NCI-H2029 treated with DMSO at 0.1 percent for 48 hours (cell line): ENCODE results near the gene CRLF2.
"Not testable (repeated sequence)": the region's sequence is repeated elsewhere in the genome, so short reads cannot be mapped to it uniquely, and the experiment has no call there.

Experiments
- DNase-seq: peaks from one replicate; lab custom pipeline; 2025; lab: John Stamatoyannopoulos, UW

CRLF2 gene

DNA sequence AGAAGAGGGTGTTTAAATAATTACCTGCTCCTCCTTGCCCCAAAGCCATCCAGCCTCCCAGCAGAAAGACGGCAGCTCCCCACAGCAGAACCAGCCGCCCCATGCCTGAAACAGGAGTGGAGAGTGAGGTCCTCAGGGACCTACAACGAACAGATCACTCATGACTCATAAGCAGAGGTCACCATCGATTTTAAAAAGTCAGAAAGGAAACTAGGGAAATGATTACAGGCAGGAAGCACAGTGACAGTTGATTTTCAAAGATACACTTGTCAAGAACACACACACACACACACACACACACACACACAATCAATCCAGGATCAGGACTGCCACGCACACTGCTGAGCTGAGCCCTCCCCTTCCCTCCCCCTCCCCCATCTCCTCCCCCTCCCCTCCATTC lies at the start of gene CRLF2:
Gene CRLF2 (minus strand): TSS at position 118 of the 400 bp plus-strand sequence. CDS start 15 bp downstream, at position 103.
- DNase-seq = no peak

- DNase-seq = not testable (repeated sequence)
These were observed 49.3 kb upstream of the CRLF2 start for GRCh38 chrX:1261771-1262170.

DNA sequence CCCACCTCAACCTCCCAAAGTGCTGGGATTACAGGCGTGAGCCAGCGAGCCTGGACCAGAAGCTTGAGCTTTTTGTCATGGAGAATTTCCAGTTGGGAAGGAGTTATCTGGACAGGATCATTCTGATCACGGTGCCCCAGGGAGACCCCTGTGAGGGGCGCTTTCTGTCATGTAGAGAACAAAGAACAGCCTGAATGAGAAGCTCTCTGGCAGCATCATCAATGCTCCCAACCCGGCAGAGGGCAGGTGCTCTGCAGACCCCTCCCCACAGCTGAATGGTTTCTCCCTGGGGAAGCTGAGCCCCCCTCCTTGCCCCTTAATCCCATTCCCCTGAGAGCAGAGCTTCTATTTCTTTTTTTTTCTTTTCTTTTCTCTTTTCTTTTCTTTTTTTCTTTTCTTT lies 48.8 kb upstream of the CRLF2 start:
- DNase-seq = no peak

DNA sequence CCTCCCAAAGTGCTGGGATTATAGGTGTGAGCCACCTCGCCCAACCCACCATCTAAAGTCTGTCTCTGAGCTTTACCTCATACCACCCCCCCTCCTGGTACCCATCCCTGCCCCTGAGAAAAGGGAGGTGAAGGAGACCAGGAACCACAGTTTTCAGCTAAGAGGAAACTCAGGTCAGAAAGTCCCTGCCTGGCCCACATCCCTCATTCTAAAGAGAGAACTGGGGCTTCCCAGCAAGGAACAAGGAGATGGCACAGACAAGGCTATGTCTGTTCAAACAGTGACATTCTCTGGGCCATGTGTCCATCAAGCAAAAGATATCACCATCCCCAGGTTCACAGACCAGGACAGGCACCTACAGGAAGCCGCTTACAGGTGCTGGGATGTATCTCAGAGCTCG lies 40.4 kb upstream of the CRLF2 start:
- DNase-seq = no peak

- DNase-seq = no peak
These were observed 36.8 kb upstream of the CRLF2 start for GRCh38 chrX:1249101-1249887.

GRCh38 chrX:1248331-1249061 lies 36.0 kb upstream of the CRLF2 start:
- no peak for DNase-seq

DNA sequence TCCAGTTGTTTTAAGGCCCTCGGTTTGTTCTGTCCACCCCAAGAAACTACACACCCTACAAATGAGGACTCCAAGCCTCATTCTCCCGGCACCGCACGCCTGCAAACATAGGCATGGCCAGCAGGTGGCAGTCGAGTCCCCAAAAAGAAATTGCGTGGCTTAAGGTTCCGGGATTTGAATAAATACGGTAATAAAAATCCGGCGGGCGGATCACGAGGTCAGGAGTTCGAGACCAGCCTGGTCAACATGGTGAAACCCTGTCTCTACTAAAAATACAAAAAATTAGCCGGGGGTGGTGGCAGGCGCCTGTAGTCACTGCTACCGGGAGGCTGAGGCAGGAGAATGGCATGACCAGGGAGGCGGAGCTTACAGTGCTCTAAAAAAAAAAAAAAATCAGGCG lies 34.4 kb upstream of the CRLF2 start:
- DNase-seq = no peak

- DNase-seq = no peak
These were observed 32.0 kb upstream of the CRLF2 start for GRCh38 chrX:1244164-1245076.

DNA sequence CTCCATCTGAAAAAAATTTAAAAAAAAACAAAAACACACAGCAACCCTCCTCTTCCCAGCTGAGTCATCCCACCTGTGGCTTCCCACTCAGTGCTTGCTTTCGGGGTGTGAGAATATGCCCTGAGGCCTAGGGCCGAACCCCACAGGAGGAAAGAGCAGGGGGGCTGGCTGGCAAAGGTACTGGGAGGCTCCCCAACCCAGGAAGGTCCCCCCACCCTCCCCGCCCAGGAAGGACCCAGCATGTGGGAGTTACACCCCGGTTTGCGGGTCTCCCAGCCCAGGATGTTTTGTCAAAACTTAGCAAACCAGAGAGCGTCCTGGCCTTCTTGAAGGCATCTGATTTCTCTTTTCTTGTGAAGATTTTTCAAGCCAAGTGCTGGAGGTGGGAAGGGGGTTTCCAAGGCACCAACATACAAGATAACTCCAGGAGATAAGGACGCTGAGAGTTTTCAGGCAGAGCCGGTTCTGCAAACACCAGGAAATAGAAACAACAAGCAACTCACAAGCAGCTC lies 30.5 kb upstream of the CRLF2 start:
- DNase-seq = no peak

DNA sequence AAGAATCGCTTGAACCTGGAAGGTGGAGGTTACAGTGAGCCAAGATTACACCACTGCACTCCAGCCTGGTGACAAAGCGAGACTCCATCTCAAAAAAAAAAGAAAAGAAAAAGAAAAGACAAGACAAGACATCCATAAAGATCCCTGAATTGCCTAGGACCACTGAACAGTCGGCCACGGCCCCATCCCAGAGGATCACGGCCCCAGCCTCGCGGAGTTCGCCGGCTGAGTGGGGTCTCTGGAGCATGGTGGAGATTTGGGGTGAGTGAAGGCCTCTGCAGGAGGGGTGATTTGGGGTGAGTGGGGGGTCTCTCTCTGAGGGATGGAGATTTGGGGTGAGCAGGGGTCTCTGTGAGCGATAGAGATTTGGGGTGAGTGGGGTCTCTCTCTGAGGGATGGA lies 28.1 kb upstream of the CRLF2 start:
- not testable (repeated sequence) for DNase-seq

- DNase-seq = no peak
These were observed 27.3 kb upstream of the CRLF2 start for GRCh38 chrX:1239681-1240142.

GRCh38 chrX:1231850-1232465 lies 19.5 kb upstream of the CRLF2 start:
- DNase-seq = no peak

DNA sequence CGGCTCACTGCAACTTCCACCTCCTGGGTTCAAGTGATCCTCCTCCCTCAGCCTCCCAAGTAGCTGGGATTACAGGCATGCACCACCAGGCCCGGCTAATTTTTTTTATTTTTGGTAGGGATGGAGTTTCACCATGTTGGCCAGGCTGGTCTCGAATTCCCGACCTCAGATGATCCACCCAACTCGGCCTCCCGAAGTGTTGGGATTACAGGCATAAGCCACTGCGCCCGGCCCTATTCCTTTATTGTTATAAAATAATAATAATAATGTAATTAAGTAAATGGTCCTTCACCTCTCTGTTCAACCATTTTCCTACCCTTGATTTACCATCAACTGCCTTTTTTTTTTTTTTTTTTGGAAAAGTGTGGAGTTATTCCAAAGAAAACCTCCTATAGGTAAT lies 15.7 kb upstream of the CRLF2 start:
- not testable (repeated sequence) for DNase-seq

GRCh38 chrX:1226249-1226648 lies 13.8 kb upstream of the CRLF2 start:
- no peak for DNase-seq

DNA sequence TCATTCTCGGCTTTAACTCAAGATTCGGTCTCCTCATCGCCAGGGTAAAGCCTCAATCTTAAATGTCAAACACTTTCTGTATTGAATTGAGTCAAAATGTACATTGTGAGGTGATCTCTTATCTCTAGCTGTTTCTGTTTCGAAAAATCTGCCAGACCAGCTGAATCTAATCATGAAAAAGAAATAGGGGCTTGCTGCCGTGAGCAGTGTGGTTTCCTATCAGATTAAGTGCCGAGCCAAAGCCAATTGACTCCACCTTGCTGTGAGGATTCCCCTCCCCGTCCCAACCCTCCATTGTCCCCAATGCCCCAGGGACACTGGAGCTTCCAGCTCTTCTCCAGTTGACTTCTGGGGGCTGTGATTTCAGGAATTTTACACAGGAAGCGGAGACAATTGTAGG lies 12.5 kb upstream of the CRLF2 start:
- DNase-seq = no peak

GRCh38 chrX:1223242-1223600 lies 10.8 kb upstream of the CRLF2 start:
- no peak for DNase-seq

GRCh38 chrX:1222531-1223241 lies 10.2 kb upstream of the CRLF2 start:
- no peak for DNase-seq

- no peak for DNase-seq
These were observed 8.9 kb upstream of the CRLF2 start for GRCh38 chrX:1221296-1221845.

- no peak for DNase-seq
These were observed 5.8 kb upstream of the CRLF2 start for GRCh38 chrX:1218286-1218685.

GRCh38 chrX:1215123-1215823 lies 2.8 kb upstream of the CRLF2 start:
- no peak for DNase-seq
